CD8-positive, alpha-beta memory T cell (primary cell): Measurements from ENCODE around the gene FA2H. TPM values are rescaled to one million over a fixed set of nuclear protein-coding genes. Genes with fewer than 3 reads are reported as not detected.
"Not testable (repeated sequence)": the region's sequence is repeated elsewhere in the genome, so short reads cannot be mapped to it uniquely, and the experiment has no call there.

Experiments
- CTCF ChIA-PET: fragments of 350-600 bp; sonication (Branson Sonifier 250); formaldehyde crosslinking; loops from one replicate; lab custom pipeline; 2021; ENCODE audit warnings: antibody characterized with exemption; lab: Charles Lee
- POLR2A ChIA-PET: fragments of 350-600 bp; sonication (Branson Sonifier 250); formaldehyde crosslinking; loops from one replicate; lab custom pipeline; 2021; ENCODE audit warnings: antibody characterized with exemption; lab: Charles Lee
- DNase-seq, 5 donors: peaks; one replicate each; pipeline versions ENCODE4 v3.0.0 to v3.0.0-alpha.2; 2020 to 2022; ENCODE audit warnings: mixed read lengths in 1 of 5
- H3K27ac ChIP-seq: one replicate; pipeline ENCODE4 v1.7.0; 2013; ENCODE audit warnings: low read depth, mild to moderate bottlenecking, low read length, moderate library complexity
- H3K27me3 ChIP-seq: 2 replicates; pipeline ENCODE4 v1.7.0; 2013; ENCODE audit warnings: low read length, mild to moderate bottlenecking; ENCODE audit not compliant: insufficient read depth, poor library complexity, severe bottlenecking
- H3K36me3 ChIP-seq: 2 replicates; pipeline ENCODE4 v1.7.0; 2013; ENCODE audit warnings: mild to moderate bottlenecking, low read length, moderate library complexity; ENCODE audit not compliant: insufficient read depth
- H3K4me1 ChIP-seq: 2 replicates; pipeline ENCODE4 v1.7.0; 2013; ENCODE audit warnings: mild to moderate bottlenecking, low read length, moderate library complexity; ENCODE audit not compliant: insufficient read depth
- H3K4me3 ChIP-seq: 2 replicates; pipeline ENCODE4 v1.7.0; 2013; ENCODE audit warnings: mild to moderate bottlenecking, low read length
- H3K9me3 ChIP-seq: 2 replicates; pipeline ENCODE4 v1.7.0; 2013; ENCODE audit warnings: mild to moderate bottlenecking, low read length
- H3K27ac Mint-ChIP-seq, 8 donors: one replicate each; pipeline ENCODE4 v1.8.0; 2020 to 2021; ENCODE audit warnings: mixed read lengths in 8 of 8, mild to moderate bottlenecking in 6 of 8, inconsistent platforms in 3 of 8, moderate library complexity in 3 of 8
- H3K27me3 Mint-ChIP-seq, 2 donors: one replicate each; pipeline ENCODE4 v1.8.0; 2020 to 2021; ENCODE audit warnings: mixed read lengths in 2 of 2, mild to moderate bottlenecking in 1 of 2, moderate library complexity in 1 of 2
- H3K36me3 Mint-ChIP-seq, 3 donors: one replicate each; pipeline ENCODE4 v1.8.0; 2020 to 2021; ENCODE audit warnings: mixed read lengths in 3 of 3, inconsistent platforms in 1 of 3, mild to moderate bottlenecking in 1 of 3
- H3K4me1 Mint-ChIP-seq, 3 donors: one replicate each; pipeline ENCODE4 v1.8.0; 2020 to 2021; ENCODE audit warnings: mixed read lengths in 3 of 3, inconsistent platforms in 1 of 3, mild to moderate bottlenecking in 1 of 3
- H3K4me3 Mint-ChIP-seq, 7 donors: one replicate each; pipeline ENCODE4 v1.8.0; 2020 to 2021; ENCODE audit warnings: mixed read lengths in 7 of 7, mild to moderate bottlenecking in 6 of 7, moderate library complexity in 4 of 7, inconsistent platforms in 2 of 7
- H3K9me3 Mint-ChIP-seq, 5 donors: one replicate each; pipeline ENCODE4 v1.8.0; 2020 to 2022; ENCODE audit warnings: mixed read lengths in 5 of 5, mild to moderate bottlenecking in 3 of 5, moderate library complexity in 2 of 5, inconsistent platforms in 1 of 5
- polyA plus RNA-seq: library from polyadenylated mRNA; unstranded; fragments of 300-500 nt; fragmentation: Illumina TruSeq; gene quantifications from one replicate; pipeline ENCODE4 v1.2.3, GENCODE V29; 2021
- total RNA-seq, 2 experiments: library from RNA; stranded (reverse); gene quantifications; one replicate each; pipeline ENCODE4 v1.2.3, GENCODE V29; 2021

Gene FA2H
- total and polyA plus RNA-seq, 3 experiments from 2014 or later: not detected

- Histone ChIP-seq H3K27me3 (no peaks in the 10 kb centered on the region), H3K4me3 (no peak overlapping the region), H3K9me3 (no peaks in the 10 kb centered on the region), H3K4me1 (no peaks in the 10 kb centered on the region), H3K36me3 (peaks cover 16% of the 10 kb centered on the region), H3K27ac (no peak overlapping the region)
- DNase-seq: no peak
- Mint-ChIP-seq H3K4me1 (no peaks in the 10 kb centered on the region), H3K27ac (peak overlapping the region in 2 of 8 donors; percentile 35 to 54), H3K36me3 (peaks cover 3 to 76% (median 26%) of the 10 kb centered on the region in 3 donors), H3K9me3 (no peaks in the 10 kb centered on the region), H3K4me3 (no peak overlapping the region), H3K27me3 (no peaks in the 10 kb centered on the region)
- ChIA-PET CTCF (interaction anchor here (1.0 to 1.2 kb wide), 2 partner anchors 12 to 30 kb away, joined by 3 read pairs; no protein-coding TSS in a partner anchor), POLR2A (no interaction called here)
Measured at GRCh38 chr16:74679983-74680382, 94.6 kb downstream of the FA2H start.

- Histone ChIP-seq H3K36me3 (peaks cover 16% of the 10 kb centered on the region), H3K4me1 (no peaks in the 10 kb centered on the region), H3K27ac (no peak overlapping the region), H3K9me3 (no peaks in the 10 kb centered on the region), H3K27me3 (no peaks in the 10 kb centered on the region), H3K4me3 (no peak overlapping the region)
- Mint-ChIP-seq H3K27ac (peak overlapping the region in 1 of 8 donors; percentile 72), H3K4me1 (no peaks in the 10 kb centered on the region), H3K4me3 (no peak overlapping the region), H3K27me3 (no peaks in the 10 kb centered on the region), H3K9me3 (no peaks in the 10 kb centered on the region), H3K36me3 (peaks cover 7 to 77% (median 27%) of the 10 kb centered on the region in 3 donors)
- no peak for DNase-seq
- CTCF ChIA-PET: no interaction called here
- POLR2A ChIA-PET: no interaction called here
Measured at GRCh38 chr16:74677868-74678267, 96.8 kb downstream of the FA2H start.

DNA sequence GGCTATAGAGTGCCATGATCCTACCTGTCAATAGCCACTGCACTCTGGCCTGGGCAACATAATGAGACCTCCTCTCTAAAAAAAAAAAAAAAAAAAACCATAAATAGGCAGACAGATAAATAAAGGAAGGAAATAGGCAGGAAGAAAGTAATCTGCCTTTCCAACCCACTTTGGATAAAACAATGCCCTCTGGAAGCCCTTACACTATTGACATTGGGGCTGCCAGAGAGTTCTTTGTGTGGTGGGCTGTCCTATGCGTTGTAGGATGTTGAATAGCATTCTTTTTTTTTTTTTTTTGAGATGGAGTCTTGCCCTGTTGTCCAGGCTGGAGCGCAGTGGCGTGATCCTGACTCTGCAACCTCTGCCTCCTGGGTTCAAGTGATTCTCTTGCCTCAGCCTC is 100.7 kb downstream of the FA2H start:
- Mint-ChIP-seq H3K9me3 (no peaks in the 10 kb centered on the region), H3K27ac (peak overlapping the region in 1 of 8 donors; percentile 59), H3K36me3 (peaks cover 8 to 58% (median 32%) of the 10 kb centered on the region in 3 donors), H3K4me1 (no peaks in the 10 kb centered on the region), H3K27me3 (no peaks in the 10 kb centered on the region), H3K4me3 (no peak overlapping the region)
- ChIA-PET POLR2A (no interaction called here), CTCF (no interaction called here)
- Histone ChIP-seq H3K4me3 (no peak overlapping the region), H3K4me1 (no peaks in the 10 kb centered on the region), H3K27me3 (no peaks in the 10 kb centered on the region), H3K27ac (no peak overlapping the region), H3K36me3 (peaks cover 6% of the 10 kb centered on the region), H3K9me3 (no peaks in the 10 kb centered on the region)
- no peak for DNase-seq

DNA sequence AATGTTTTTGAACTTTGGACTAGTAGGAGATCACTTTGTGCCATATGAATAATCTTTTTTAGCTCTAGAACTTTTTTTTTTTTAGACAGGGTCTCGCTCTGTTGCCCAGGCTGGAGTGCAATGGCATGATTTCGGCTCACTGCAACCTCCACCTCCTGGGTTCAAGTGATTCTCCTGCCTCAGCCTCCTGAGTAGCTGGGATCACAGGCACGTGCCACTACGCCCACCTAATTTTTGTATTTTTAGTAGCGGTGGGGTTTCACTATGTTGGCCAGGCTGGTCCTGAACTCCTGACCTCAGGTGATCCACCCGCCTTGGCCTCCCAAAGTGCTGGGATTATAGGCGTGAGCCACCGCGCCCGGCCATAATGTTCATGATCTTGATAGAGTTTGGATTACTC is 105.7 kb downstream of the FA2H start:
- POLR2A ChIA-PET, H3K27ac ChIP-seq, DNase-seq, H3K27me3 ChIP-seq, H3K9me3 Mint-ChIP-seq, H3K27me3 Mint-ChIP-seq, H3K36me3 ChIP-seq, H3K4me3 ChIP-seq, CTCF ChIA-PET, H3K27ac Mint-ChIP-seq, H3K9me3 ChIP-seq: not testable (repeated sequence)
- H3K4me1 ChIP-seq: peaks cover 21% of the 10 kb centered on the region
- Mint-ChIP-seq H3K4me1 (peaks cover 19 to 34% (median 22%) of the 10 kb centered on the region in 3 donors), H3K4me3 (peak overlapping the region in 1 of 7 donors; percentile 94), H3K36me3 (peaks cover 5 to 36% (median 15%) of the 10 kb centered on the region in 3 donors)

- DNase-seq: peak in 4 of 5 donors; percentile 5 to 48 (median 27)
- H3K27me3 ChIP-seq: no peaks in the 10 kb centered on the region
- peak overlapping the region; percentile 38 for H3K27ac ChIP-seq
- Mint-ChIP-seq H3K4me1 (peaks cover 31 to 49% (median 38%) of the 10 kb centered on the region in 3 donors), H3K27ac (peak overlapping the region in 6 of 8 donors; percentile 4 to 97 (median 80)), H3K4me3 (peak overlapping the region; percentile 84 to 99 (median 93)), H3K36me3 (peaks cover 9 to 41% (median 15%) of the 10 kb centered on the region in 3 donors), H3K9me3 (no peaks in the 10 kb centered on the region), H3K27me3 (peaks cover 0 to 2% of the 10 kb centered on the region in 2 donors)
- peaks cover 31% of the 10 kb centered on the region for H3K4me1 ChIP-seq
- ChIA-PET CTCF (interaction anchor here (1.0 to 1.7 kb wide), 8 partner anchors 12 to 202 kb away, joined by 3 to 8 read pairs (median 4); partner anchors contain the start of genes GLG1 and MLKL), POLR2A (interaction anchor here (0.6 to 2.5 kb wide), 7 partner anchors 26 to 980 kb away, joined by 3 to 21 read pairs (median 4); partner anchors contain the start of genes GLG1, KARS1, MLKL and TERF2IP)
- H3K36me3 ChIP-seq: peaks cover 11% of the 10 kb centered on the region
- peak overlapping the region; percentile 75 for H3K4me3 ChIP-seq
- no peaks in the 10 kb centered on the region for H3K9me3 ChIP-seq
Measured at GRCh38 chr16:74667255-74667700, 107.3 kb downstream of the FA2H start.

- POLR2A ChIA-PET: interaction anchor here (0.5 to 2.5 kb wide), 7 partner anchors 10 to 981 kb away, joined by 3 to 21 read pairs (median 4); partner anchors contain the start of genes GLG1, KARS1, MLKL and TERF2IP
- Histone ChIP-seq H3K27me3 (no peaks in the 10 kb centered on the region), H3K4me3 (peak within 1 kb of the TSS; percentile 85), H3K36me3 (peaks cover 11% of the 10 kb centered on the region), H3K27ac (peak within 1 kb of the TSS; percentile 86), H3K9me3 (no peaks in the 10 kb centered on the region), H3K4me1 (peaks cover 34% of the 10 kb centered on the region)
- Mint-ChIP-seq H3K4me3 (peak within 1 kb of the TSS; percentile 84 to 99 (median 93)), H3K27ac (peak within 1 kb of the TSS; percentile 76 to 97 (median 93)), H3K4me1 (peaks cover 36 to 55% (median 44%) of the 10 kb centered on the region in 3 donors), H3K9me3 (no peaks in the 10 kb centered on the region), H3K36me3 (peaks cover 7 to 40% (median 9%) of the 10 kb centered on the region in 3 donors), H3K27me3 (peaks cover 0 to 2% of the 10 kb centered on the region in 2 donors)
- DNase-seq: peak; percentile 93 to 99 (median 97)
- CTCF ChIA-PET: interaction anchor here (1.0 to 1.7 kb wide), 8 partner anchors 12 to 202 kb away, joined by 3 to 8 read pairs (median 4); partner anchors contain the start of genes GLG1 and MLKL
Measured at GRCh38 chr16:74666425-74667254, 108.0 kb downstream of the FA2H start, which contains the start of gene RFWD3. TSS of gene RFWD3 (minus strand) at chr16:74666877. CDS start at chr16:74661449, 5,428 bp downstream.

DNA sequence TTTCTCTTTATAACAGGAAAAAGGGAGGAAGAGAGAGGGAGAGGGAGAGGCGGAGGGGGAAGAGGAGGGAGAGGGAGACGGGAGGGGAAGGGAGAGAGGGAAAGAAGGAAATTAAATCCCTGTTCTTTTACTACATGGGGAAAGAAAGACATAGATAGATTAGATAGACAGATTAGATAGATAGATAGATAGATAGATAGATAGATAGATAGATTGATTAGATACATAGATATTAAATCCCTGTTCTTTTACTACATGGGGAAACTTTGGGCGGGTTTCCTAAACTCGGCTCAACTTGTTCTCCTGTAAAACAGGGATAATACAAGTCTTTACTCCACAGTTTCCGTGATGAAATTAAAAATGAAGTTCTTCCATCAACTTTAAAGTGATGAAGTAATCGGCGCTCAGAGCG is 108.6 kb downstream of the FA2H start:
- Histone ChIP-seq H3K4me3 (peak overlapping the region; percentile 85), H3K27ac (peak overlapping the region; percentile 86), H3K36me3 (peaks cover 13% of the 10 kb centered on the region), H3K27me3 (no peaks in the 10 kb centered on the region), H3K4me1 (peaks cover 36% of the 10 kb centered on the region), H3K9me3 (no peaks in the 10 kb centered on the region)
- Mint-ChIP-seq H3K27me3 (peaks cover 0 to 2% of the 10 kb centered on the region in 2 donors), H3K9me3 (no peaks in the 10 kb centered on the region), H3K27ac (peak overlapping the region in 6 of 8 donors; percentile 18 to 94 (median 48)), H3K4me3 (peak overlapping the region; percentile 69 to 99 (median 93)), H3K4me1 (peaks cover 38 to 61% (median 49%) of the 10 kb centered on the region in 3 donors), H3K36me3 (peaks cover 4 to 42% (median 9%) of the 10 kb centered on the region in 3 donors)
- DNase-seq: no peak
- ChIA-PET POLR2A (interaction anchor here (0.5 to 2.5 kb wide), 5 partner anchors 9 to 60 kb away, joined by 3 to 21 read pairs (median 6); partner anchors contain the start of genes GLG1 and MLKL), CTCF (interaction anchor here (1.0 to 1.3 kb wide), 2 partner anchors 46 to 201 kb away, joined by 3 read pairs; no protein-coding TSS in a partner anchor)
